RWPE1 (cell line): ENCODE data around the gene ST8SIA4.

Experiments
- CTCF ChIA-PET: fragments of 350-600 bp; sonication (Branson Sonifier 250); formaldehyde crosslinking; extraction: SDS; loops from one replicate; lab custom pipeline; 2021; lab: Yijun Ruan, JAX
- POLR2A ChIA-PET: fragments of 400-600 bp; formaldehyde crosslinking; extraction: SDS; loops from one replicate; lab custom pipeline; 2020; ENCODE audit warnings: antibody characterized with exemption; ENCODE audit not compliant: low non-redundant PET; lab: Yijun Ruan, JAX
- DNase-seq: peaks from one replicate; pipeline ENCODE4 v3.0.0; 2012; ENCODE audit warnings: low spot score
- H3K27ac ChIP-seq: fragments of 450-650 bp; 2 replicates; pipeline ENCODE4 v1.5.1; 2017
- TF ChIP-seq, protein P1 (sequence below): fragments of 450-650 bp; conservative IDR thresholded peaks from 2 replicates; pipeline ENCODE4 v1.5.1; 2017; ENCODE audit warnings: low read depth, mild to moderate bottlenecking

The ST8SIA4 gene

DNA sequence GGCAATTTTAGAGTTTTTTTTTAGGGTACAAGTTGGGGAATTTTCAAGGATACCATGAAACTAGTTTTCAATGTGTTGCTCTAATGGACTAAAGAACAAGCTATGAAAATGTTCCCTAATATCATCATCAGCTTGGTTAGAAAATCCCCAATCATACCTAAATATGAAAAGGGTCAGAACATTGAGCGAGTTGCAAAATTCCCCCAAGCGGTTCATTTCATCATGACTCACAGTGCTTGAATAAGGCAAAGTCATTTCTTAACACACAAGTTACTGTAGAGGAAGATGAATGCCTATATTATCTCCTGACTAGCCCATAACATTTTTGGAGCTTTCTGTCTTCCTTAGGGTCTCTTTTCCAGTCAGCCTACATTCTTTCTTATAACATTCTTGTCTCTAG lies 62.7 kb downstream of the ST8SIA4 start:
- TF ChIP-seq, protein P1, sequence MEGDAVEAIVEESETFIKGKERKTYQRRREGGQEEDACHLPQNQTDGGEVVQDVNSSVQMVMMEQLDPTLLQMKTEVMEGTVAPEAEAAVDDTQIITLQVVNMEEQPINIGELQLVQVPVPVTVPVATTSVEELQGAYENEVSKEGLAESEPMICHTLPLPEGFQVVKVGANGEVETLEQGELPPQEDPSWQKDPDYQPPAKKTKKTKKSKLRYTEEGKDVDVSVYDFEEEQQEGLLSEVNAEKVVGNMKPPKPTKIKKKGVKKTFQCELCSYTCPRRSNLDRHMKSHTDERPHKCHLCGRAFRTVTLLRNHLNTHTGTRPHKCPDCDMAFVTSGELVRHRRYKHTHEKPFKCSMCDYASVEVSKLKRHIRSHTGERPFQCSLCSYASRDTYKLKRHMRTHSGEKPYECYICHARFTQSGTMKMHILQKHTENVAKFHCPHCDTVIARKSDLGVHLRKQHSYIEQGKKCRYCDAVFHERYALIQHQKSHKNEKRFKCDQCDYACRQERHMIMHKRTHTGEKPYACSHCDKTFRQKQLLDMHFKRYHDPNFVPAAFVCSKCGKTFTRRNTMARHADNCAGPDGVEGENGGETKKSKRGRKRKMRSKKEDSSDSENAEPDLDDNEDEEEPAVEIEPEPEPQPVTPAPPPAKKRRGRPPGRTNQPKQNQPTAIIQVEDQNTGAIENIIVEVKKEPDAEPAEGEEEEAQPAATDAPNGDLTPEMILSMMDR = no peak
- POLR2A ChIA-PET = no interaction called here
- CTCF ChIA-PET = no interaction called here
- peak; percentile 65 for DNase-seq
- H3K27ac ChIP-seq = no peak overlapping the region

DNA sequence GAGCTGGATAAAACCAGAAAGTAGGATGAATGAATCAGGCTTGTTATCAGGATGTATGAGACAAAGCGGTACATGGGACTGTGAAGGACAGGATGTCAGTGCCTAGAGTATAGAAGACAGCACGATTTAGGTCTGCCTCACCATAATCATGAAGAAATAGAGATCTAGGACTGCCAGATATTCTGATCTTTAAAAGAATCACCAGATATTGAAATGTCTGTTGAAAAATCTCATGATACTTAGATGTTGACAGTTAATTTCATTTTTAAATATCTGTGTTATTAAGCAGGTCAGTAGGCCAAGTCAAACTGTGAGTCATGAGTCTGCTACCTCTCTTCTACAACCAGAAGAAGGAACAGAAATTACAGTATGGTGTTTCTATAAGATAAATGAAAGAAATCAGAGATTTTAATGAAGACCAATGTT lies 65.0 kb downstream of the ST8SIA4 start:
- DNase-seq = no peak
- ChIA-PET CTCF (interaction anchor here (0.7 kb wide), 1 partner anchor 140 kb away, joined by 3 read pairs; no protein-coding TSS in a partner anchor), POLR2A (no interaction called here)
- H3K27ac ChIP-seq = no peak overlapping the region
- TF ChIP-seq, protein P1 = no peak

DNA sequence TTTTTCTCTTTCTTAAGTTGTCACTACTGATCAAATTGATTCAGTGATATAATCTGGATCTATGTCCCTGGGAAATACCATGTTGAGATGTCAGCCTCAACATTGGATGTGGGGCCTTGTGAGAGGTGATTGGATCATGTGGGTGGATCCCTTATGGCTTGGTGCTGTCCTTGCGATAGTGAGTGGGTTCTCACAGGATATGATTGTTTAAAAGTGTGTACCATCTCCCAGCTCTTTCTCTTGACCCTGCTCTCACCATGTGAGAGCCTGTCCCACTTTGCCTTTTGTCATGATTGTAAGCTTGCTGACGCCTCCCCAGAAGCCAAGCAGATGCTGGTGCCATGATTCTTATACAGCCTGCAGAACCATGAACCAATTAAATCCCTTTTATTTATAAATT lies 68.6 kb downstream of the ST8SIA4 start:
- no peak for DNase-seq
- ChIA-PET CTCF (interaction anchor here (0.7 kb wide), 1 partner anchor 13 kb away, joined by 3 read pairs; no protein-coding TSS in a partner anchor), POLR2A (no interaction called here)
- H3K27ac ChIP-seq = no peak overlapping the region
- TF ChIP-seq, protein P1 = no peak

DNA sequence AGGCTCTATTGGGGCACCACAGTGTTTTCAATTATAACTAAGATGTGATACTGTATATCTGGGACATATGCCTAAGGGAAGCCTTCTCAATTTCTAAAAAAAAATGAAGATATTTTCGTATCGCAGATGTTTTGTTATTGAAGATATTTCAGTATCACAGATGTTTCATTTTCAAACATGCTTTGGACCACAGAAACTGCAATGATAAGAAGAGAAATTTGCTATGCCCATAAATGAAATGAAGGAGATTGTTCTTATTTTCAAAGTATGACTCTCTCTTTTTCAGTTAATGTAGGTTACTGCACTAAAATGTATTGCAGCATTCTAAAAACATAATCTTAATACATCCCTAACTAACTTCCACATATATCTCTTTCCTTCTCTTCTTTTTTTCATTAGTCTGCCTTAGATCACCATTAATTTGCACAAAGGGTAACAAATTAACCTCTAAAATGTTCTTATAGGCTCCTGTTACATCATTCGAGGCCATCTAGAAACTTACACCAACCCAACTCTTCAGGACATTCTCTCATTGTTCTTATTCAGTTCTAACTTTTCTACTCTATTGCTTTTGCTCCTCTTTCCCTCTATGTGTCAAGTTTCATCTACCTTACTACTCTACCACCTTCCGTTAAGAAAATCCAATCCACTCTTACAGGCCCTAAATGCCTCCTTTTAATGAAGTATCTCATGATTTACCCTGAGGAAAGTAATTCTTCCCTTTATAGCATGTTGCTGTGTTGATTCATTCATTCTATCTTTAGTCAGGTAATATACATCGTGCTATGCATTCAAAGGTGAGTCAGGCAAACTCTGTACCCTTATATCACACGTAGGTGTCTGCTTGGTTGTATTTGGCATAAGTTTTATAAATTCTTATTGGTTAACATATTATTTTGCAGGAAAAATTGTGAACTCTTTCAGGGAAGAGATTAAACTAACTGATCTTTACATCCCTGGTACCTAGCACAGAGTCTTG lies 70.5 kb downstream of the ST8SIA4 start:
- no peak for DNase-seq
- CTCF ChIA-PET = no interaction called here
- TF ChIP-seq, protein P1 = no peak
- POLR2A ChIA-PET = no interaction called here
- no peak overlapping the region for H3K27ac ChIP-seq

DNA sequence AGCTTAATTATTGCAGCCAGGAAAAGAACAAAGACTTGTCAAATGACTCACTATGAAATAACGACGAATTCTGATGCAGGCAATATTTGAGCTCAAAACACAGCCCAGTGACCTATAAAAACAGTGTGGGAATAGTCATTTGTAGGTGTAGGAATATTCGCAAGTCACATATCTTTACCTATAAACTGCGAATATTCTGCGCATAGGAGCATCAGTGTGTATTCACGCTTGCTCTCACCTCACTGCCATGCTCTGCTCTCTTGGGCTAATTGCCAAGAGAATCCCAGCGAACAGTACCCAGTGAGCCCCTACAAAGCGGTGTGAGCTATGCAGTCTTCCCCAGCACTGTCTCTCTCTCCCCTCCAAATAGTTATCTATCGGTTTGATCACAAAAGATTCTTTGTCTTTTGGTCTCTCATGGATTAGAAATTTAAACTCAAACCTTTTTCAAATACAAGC lies 74.2 kb downstream of the ST8SIA4 start:
- H3K27ac ChIP-seq = no peak overlapping the region
- TF ChIP-seq, protein P1 = no peak
- CTCF ChIA-PET = interaction anchor here (0.7 kb wide), 1 partner anchor 14 kb away, joined by 3 read pairs; no protein-coding TSS in a partner anchor
- POLR2A ChIA-PET = no interaction called here
- DNase-seq = peak; percentile 29

DNA sequence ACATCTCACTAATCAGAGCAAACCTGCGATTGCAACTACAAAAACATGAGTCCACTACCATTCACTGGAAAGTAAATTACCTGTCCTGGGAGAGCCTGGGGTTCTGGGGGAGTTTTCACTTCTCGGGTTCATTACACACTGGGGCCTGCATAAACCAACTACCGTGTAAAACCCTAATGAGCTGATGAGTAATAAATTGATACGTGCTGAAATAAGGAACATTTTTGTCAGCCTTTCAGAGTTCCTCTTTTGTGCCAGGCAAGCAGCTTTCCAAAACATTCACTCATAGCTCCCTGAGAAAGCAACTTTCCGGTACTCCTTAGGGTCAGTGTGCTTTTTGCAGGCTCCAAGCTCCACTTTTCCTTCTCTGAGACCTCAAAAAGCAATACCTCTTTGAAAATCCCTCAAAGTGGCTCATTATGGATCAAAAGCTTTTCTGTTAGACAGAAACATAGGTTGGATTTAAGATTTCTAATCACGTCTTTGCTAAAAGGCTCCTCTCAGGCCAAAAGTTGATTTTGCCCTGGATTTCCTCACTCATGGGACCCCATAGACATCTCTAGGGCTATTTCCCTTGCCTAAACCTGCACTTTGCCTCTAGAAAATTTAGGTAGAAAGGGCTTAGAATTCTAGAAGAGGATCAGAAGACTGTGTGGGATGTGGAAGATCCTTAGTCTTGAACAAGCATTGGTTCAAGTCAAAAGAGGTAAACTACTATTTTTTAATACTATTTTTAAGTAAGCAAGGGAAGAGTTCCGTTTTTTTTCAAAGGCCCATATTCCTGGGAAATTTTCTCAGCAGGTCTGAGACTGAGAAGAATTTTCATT lies 74.8 kb downstream of the ST8SIA4 start:
- CTCF ChIA-PET = interaction anchor here (0.5 to 0.7 kb wide), 2 partner anchors 13 to 807 kb away, joined by 3 to 4 read pairs; no protein-coding TSS in a partner anchor
- no peak overlapping the region for H3K27ac ChIP-seq
- TF ChIP-seq, protein P1 = no peak
- POLR2A ChIA-PET = no interaction called here
- no peak for DNase-seq
